ENCODE data around the gene NEURL1.
"Not testable (repeated sequence)": the region's sequence is repeated elsewhere in the genome, so short reads cannot be mapped to it uniquely, and the experiment has no call there.

The NEURL1 gene

GRCh38 chr10:103493916-103494877 lies 692 bp downstream of the NEURL1 start:
- DNase-seq (ENCODE audit: low spot score): no peak

DNA sequence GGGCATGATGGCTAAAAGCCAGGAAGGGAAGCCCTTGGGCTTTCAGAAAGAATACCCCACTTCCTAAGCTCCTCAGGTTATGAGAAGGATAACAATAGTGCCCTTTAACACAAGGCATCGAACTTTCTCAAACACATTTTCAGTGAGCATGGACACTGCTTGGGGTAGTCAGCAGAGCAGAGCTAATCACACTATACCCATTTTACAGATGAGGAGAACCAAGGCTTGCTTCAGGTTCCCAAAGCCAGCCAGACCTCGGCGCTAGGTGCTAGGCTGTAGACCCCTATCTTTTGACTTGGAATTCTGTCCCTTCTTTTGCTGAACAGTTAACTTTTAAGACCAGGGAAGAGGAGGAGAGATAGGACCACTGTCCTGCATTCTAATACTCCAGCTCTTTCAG lies 1.8 kb downstream of the NEURL1 start:
- no peak for DNase-seq (ENCODE audit: low spot score)

GRCh38 chr10:103497161-103497915 lies 3.8 kb downstream of the NEURL1 start:
- DNase-seq (ENCODE audit: low spot score): no peak

DNA sequence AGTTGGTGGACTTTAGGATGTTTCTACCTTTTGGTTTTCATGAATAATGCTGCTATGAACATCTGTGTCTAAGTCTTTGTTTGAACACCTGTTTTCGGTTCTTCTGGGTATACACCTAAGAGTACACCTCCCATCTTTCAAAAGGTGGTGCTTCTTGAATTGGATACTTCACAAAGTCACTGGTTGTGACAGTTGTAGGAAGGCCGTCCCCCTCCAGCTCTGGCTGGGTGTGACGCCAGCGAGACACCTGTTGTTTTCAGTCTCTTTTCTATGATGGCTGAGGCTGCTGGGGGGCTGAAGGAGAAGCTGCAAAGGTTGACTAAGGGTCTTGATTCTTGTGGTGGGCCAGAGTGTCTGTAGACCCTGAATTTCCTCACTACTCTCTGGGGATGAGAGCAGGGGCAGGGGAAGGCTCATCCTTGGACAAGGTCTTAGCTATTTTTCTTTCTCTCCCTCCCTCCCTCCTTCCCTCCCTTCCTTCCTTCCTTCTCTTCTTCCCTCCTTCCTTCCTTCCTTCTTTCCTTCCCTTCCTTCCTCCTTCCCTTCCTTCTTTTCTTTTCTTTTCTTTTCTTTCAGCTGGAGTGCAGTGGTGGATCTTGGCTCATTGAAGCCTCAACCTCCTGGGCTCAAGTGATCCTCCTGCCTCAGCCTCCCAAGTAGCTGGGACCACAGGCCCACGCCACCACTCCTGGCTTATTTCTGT lies 5.6 kb downstream of the NEURL1 start:
- DNase-seq (ENCODE audit: low spot score): no peak

GRCh38 chr10:103499881-103500280 lies 6.4 kb downstream of the NEURL1 start:
- no peak for DNase-seq (ENCODE audit: low spot score)

- no peak for DNase-seq (ENCODE audit: low spot score)
Measured at GRCh38 chr10:103500481-103500880, 7.0 kb downstream of the NEURL1 start.

DNA sequence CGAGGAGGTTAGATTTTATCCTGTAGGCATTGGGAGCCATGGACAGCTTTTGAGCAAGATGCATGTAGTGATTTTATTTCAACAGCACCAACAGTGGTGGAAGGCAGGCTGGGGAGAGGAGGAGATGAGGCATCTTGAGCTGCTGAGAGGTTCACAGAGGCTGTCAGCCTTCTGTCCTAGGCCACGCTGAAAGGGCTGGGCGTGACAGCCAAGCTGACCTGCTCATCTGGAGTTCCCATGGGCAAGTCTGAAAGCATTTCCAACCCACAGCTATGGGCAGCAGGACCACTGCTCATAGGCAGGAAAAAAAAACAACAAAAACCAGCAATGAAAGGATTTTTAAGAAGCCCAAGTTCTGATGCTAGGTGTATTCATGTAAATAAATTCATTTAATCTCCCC lies 7.7 kb downstream of the NEURL1 start:
- DNase-seq (ENCODE audit: low spot score): no peak

DNA sequence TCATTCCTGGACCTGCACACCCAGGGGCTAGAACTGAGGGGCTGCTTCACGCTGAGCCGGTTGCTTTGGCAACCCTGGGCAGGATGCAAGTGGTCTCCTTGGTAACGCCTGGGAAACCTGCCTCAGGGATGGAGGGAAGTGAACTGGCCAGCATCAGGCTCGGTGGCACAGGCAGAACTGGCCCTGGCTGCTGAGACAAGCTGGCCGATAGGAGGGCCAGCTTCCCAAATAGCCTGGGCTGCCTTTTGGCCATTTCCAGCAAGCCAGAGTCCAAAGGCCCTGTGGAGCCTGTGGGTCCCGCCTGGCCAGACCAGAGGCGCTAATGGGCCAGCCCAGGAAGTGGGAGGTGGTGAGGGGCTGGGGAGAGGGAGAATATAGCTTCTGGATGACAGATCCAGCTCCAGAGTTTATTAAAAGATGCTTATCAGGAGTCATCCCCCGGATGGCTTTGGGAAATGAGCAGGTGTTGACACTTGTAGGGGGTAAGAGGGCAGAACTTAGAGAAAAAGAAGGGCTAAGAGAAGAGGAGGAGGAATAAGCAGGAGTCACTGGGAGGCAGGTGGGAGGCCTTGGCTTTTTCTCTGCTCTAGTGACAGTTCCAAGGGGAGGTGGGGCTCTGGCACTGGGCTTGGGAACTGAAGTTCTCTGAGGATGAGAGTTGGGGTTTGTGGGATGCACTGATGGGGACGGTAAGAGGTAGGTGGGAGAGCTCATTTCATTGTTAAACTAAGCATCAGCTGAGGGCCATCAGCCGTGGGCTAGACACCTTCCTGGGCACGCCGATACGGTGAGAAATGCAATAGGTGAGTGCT lies 9.6 kb downstream of the NEURL1 start:
- no peak for DNase-seq (ENCODE audit: low spot score)

GRCh38 chr10:103503777-103504176 lies 10.3 kb downstream of the NEURL1 start:
- not testable (repeated sequence) for DNase-seq (ENCODE audit: low spot score)

DNA sequence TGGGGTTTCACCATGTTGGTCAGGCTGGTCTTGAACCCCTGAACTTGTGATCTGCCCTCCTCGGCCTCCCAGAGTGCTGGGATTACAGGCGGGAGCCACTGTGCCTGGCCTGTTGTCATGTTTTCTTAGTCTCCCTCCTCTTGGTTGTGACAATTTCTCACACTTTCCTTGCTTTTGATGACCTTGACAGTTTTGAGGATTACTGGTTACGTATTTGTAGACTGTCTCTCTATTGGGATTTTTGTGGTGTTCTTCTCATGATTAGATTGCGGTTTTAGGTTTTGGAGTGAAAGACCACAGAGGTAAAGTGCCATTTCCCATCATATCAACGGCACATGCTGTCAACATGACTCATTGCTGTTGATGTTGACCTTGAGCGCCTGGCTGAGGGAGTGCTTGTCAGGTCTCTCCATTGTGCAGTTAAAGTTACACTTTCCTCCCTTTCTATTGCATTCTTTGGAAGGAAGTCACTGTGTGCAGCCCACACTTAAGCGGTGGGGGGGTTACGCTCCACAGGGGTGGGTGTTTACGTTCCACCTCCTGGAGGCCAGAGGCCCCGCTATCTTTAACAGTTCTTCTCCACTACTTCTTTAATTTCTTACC lies 10.8 kb downstream of the NEURL1 start:
- no peak for DNase-seq (ENCODE audit: low spot score)

DNA sequence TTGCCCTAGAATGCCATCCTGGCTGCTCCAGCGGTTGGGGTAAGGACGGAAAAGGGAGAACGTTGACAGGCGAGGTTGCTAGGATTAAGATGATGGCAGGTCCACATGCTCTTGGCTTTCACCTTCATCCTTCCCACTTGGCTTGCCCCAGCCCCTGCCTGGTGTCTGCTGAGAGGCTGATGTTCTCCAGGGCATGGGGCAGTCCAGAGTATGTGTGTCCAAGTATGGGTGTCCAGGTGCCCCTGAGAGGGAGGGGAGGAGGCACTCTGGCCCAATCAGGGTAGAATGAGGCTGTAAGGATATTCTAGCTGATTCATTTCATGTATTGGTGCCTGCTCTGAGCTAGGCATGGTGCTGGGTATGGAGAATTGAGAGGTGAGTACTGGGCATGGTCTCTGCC lies 12.6 kb downstream of the NEURL1 start:
- no peak for DNase-seq (ENCODE audit: low spot score)

GRCh38 chr10:103507235-103508191 lies 14.0 kb downstream of the NEURL1 start:
- no peak for DNase-seq (ENCODE audit: low spot score)

DNA sequence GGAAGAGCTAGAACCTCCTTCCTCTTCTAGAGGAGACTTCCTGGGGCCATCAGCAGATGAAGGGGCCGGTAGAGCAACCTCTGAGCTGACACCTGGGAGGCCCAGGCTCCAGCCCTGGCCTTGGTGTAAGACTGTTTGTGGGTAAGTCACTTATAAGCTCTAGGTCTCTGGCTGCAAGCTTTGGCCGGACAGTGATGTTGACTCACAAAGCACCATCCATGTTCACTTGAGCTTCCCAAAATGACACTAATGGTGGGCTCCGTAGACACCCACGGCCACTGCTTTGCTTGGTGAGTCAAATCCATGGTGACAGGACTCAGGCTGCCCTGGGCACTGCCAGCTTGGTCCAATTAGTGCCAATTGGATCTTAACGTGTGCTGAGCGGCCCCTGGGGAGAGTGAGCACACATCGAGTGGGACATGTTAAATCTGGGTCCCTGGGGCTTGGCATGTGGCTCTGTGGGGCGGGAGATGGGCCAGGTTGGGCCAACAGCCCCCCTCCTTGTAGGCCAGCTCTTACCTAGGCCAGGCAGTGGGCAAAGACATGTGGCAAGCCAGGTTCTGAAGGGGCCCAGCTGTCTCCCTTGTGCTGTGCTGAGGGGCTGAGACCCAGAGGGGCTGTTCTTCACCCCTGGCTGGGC lies 16.7 kb downstream of the NEURL1 start:
- no peak for DNase-seq (ENCODE audit: low spot score)

DNA sequence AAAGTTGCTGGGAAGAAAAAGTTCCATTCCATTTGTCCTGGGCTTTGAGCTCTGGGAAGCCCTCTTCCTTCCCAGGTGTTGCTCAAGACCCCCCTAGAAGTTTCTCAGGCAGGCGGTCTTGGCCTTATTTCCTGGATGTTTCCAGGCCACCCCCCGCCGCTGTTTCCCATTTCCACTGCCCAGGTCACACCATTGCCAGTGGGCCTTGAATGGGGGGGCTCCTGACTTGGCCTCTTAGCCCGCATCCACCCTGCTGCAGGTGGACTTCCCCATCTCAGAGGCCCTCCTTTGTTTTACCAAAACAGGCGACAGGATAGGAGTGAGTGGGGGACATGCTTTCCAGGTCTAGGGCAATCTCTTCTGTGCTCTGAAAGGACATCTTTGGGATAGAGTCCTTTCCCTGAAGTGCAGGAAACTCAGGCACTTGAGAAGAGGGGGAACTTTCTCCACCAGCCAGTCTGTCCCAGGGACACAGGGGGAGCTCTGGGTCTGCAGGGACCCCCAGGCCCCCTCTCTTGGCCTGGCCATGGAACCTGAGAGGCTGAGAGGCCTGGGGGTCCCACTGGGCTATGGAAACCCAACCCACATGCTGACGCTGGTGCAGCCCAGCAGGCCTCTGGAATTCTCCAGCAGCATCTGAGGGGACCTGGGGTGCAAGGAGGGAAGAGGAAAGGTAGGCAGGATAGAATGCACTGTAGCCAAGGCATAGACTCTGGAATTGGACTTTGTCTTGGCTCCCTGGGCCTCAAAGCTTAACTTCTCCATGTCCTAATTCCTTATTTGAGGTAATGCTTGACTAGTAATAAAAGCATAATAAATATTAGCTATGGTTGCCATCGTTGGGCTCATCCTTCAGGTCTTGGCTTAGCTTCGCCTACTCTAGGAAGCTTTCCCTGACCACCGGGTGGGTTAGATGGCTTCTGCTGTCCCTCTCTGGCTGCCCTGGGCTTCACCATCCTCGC lies 17.6 kb downstream of the NEURL1 start:
- DNase-seq (ENCODE audit: low spot score): no peak

- DNase-seq (ENCODE audit: low spot score): no peak
Measured at GRCh38 chr10:103512166-103512565, 18.7 kb downstream of the NEURL1 start.

DNA sequence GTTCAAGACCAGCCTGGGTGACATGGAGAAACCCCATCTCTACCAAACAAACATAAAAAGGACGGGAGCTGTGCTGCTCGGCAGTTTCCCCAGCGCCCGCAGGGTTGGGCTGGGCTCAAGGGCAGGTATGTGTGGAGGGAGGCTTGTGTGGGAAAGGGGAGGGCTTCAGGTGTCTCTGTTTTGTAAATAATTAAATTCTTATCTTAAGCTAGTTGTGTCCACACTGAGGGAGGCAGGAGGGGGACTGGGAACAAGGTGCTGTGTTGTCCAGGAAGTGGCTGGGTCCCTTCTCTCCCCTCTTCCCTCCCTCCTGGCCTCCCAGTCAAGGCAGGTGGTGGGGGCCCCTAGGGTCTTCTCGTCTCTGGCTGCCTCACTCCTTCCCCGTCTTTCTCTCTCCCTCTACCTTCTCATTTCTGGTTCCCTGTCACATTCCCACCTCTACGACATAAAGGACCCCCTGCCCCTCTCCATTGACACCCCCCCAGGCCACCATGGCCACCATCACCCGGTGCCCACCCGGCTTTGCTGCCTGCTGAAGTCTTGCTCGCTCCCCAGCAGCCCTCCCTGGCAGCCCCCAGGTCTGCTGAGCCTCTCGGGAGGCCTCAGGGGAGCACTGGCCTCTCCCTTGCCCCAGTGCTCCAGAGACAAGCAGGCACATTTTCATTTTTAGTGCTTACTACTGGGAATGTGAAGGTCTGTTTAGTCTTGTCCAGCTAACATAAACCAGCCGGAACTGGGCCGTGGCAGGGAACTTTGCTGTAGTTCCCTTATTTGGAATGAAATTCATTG lies 19.3 kb downstream of the NEURL1 start:
- DNase-seq (ENCODE audit: low spot score): no peak

DNA sequence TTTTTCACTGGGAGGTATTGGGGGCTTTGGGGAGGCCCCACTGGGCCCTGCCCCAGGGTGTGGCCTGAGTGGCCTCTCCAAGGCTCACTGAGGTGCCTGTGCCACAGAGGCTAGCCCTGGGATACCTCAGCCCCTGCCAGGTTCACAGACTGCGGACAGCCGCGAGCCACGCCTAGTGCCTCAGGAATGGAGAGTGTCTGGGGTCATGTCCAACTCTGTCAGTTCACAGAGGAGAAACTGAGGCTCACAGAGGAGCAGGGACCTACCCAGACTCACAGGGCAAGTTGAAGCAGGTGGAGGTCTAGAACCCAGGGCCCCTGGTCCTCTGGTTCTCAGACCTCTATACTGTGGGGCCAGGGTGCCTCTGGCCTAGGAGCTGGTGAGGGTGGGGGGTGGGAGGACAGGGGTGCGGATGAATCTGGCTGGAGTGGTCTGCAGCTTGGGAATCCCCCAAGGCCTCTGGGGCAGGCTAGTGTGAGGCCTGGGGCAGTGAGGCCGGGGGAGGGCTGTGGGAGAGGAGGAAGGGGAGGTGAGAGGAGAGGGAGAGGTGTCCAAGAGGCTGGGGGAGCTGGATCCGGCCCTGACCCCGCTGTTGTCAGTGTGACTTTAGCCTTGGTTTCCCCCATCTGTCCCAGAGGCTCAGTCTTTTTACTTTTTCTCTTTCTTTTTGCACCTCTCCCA lies 20.0 kb downstream of the NEURL1 start:
- no peak for DNase-seq (ENCODE audit: low spot score)
